ENCODE data around the gene OR8D2.

DNA sequence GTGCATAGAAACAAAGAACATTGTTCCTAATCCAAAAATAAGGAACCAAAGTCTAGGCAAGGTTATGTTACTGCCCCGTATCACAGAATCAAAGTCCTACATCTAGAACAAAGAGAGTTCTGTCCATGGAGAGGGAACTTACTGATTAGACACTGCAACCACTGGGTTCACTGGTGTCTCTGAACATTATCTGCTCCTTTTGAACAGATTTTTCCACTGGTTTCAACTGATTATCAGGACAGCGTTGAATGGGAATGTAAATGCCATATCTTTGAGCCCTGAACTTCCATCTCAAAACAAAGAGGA is 20.1 kb upstream of the OR8D2 start:
- TF ChIP-seq, protein P1, sequence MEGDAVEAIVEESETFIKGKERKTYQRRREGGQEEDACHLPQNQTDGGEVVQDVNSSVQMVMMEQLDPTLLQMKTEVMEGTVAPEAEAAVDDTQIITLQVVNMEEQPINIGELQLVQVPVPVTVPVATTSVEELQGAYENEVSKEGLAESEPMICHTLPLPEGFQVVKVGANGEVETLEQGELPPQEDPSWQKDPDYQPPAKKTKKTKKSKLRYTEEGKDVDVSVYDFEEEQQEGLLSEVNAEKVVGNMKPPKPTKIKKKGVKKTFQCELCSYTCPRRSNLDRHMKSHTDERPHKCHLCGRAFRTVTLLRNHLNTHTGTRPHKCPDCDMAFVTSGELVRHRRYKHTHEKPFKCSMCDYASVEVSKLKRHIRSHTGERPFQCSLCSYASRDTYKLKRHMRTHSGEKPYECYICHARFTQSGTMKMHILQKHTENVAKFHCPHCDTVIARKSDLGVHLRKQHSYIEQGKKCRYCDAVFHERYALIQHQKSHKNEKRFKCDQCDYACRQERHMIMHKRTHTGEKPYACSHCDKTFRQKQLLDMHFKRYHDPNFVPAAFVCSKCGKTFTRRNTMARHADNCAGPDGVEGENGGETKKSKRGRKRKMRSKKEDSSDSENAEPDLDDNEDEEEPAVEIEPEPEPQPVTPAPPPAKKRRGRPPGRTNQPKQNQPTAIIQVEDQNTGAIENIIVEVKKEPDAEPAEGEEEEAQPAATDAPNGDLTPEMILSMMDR (IDR thresholded peaks at IDR 0.05), result no peak
- TF ChIP-seq POLR2A (IDR thresholded peaks at IDR 0.05), result no peak
